Hepatic stellate cell (primary cell): ENCODE measurements around the gene SCG5.
"Not testable (repeated sequence)": the region's sequence is repeated elsewhere in the genome, so short reads cannot be mapped to it uniquely, and the experiment has no call there.

Source experiments
- DNase-seq: peaks from one replicate; pipeline ENCODE4 v3.0.0; 2011; ENCODE audit warnings: low spot score

SCG5 gene

GRCh38 chr15:32641517-32642059 is at the start of gene SCG5:
Gene SCG5, plus strand, starts transcription at chr15:32641710. Its CDS starts 1,883 bp downstream, at chr15:32643593.
- no peak for DNase-seq

- not testable (repeated sequence) for DNase-seq
Observed at GRCh38 chr15:32593151-32593550, 48.4 kb upstream of the SCG5 start, which contains the start of gene GOLGA8N. Gene GOLGA8N, plus strand, starts transcription at chr15:32593456.

- DNase-seq, result not testable (repeated sequence)
Observed at GRCh38 chr15:32609518-32609917, 32.0 kb upstream of the SCG5 start.

- DNase-seq, result not testable (repeated sequence)
Observed at GRCh38 chr15:32610719-32611118, 30.8 kb upstream of the SCG5 start.

- not testable (repeated sequence) for DNase-seq
Observed at GRCh38 chr15:32614712-32615050, 26.8 kb upstream of the SCG5 start.

GRCh38 chr15:32615051-32615870 is 26.2 kb upstream of the SCG5 start, which contains the start of gene ARHGAP11A:
Gene ARHGAP11A, plus strand, starts transcription at chr15:32615504. Its CDS starts 708 bp downstream, at chr15:32616212.
- DNase-seq, result peak; percentile 35

- DNase-seq, result not testable (repeated sequence)
Observed at GRCh38 chr15:32615871-32616426, 25.6 kb upstream of the SCG5 start.

GRCh38 chr15:32636410-32636809 is 5.1 kb upstream of the SCG5 start:
- no peak for DNase-seq

- DNase-seq, result no peak
Observed at GRCh38 chr15:32636908-32637567, 4.5 kb upstream of the SCG5 start.

GRCh38 chr15:32637704-32638103 is 3.8 kb upstream of the SCG5 start:
- DNase-seq, result no peak

- DNase-seq, result no peak
Observed at GRCh38 chr15:32642667-32643435, 1.3 kb downstream of the SCG5 start.

GRCh38 chr15:32643907-32644445 is 2.5 kb downstream of the SCG5 start:
- no peak for DNase-seq

GRCh38 chr15:32646291-32646690 is 4.8 kb downstream of the SCG5 start:
- DNase-seq, result no peak

- DNase-seq, result peak; percentile 50
Observed at GRCh38 chr15:32649342-32649741, 7.8 kb downstream of the SCG5 start.

- peak; percentile 74 for DNase-seq
Observed at GRCh38 chr15:32651229-32651837, 9.8 kb downstream of the SCG5 start.

- DNase-seq, result no peak
Observed at GRCh38 chr15:32652178-32652577, 10.7 kb downstream of the SCG5 start.

GRCh38 chr15:32656091-32656490 is 14.6 kb downstream of the SCG5 start:
- DNase-seq, result no peak

- no peak for DNase-seq
Observed at GRCh38 chr15:32656496-32656895, 15.0 kb downstream of the SCG5 start.

GRCh38 chr15:32657198-32657883 is 15.8 kb downstream of the SCG5 start:
- no peak for DNase-seq

- no peak for DNase-seq
Observed at GRCh38 chr15:32657941-32658340, 16.4 kb downstream of the SCG5 start.
